ENCODE data around the gene SAMD4A.

Gene SAMD4A

GRCh38 chr14:54719406-54719805, 152.5 kb downstream of the SAMD4A start:
- 93 to 95% methylated on average over 4 of the region's 4 CpGs for WGBS, 2 experiments
- Histone ChIP-seq H3K36me3 (ENCODE audit: control insufficient read depth, insufficient read depth, low read length) (no peaks in the 10 kb centered on the region), H3K9me3 (ENCODE audit: control insufficient read depth, low read length) (no peaks in the 10 kb centered on the region), H3K27me3 (ENCODE audit: control insufficient read depth, insufficient read depth, low read length, poor library complexity, severe bottlenecking) (no peaks in the 10 kb centered on the region), H3K4me1 (ENCODE audit: control insufficient read depth, insufficient read depth, low read length) (no peaks in the 10 kb centered on the region), H3K27ac (ENCODE audit: insufficient read depth, low read depth, low read length, poor library complexity, severe bottlenecking) (no peak overlapping the region), H3K4me3 (ENCODE audit: insufficient read depth, low read depth, low read length) (no peak overlapping the region)

DNA sequence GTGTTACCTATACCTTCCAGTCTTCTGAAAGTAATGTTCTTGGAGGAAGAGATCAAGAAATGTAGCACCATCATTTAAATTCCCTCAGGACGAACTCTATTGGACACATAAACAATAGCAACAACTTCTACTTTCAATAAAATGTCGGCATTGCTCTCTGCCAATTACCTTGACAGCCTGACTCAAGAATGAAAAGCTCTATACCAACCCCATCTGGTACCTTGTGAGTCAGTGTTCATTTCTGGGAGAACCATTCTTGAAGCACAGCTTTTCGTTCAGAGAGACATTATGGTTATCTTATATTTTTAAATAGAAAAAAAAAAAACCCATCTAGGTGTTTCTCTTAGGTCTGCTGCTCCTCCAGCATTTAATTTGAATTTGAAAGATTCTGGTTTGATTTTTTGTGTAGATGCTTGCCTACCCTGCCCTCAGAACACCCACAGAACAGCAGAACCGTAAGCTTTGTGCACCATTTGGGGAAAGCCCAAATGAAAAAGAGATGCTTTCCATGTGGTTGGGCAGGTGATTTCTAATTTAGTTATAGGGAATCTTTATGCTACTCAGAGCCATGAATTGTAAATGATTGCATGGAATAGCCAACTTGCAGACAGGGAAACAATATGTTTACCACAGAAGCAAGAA, 156.0 kb downstream of the SAMD4A start:
- Histone ChIP-seq H3K4me3 (ENCODE audit: insufficient read depth, low read depth, low read length) (no peak overlapping the region), H3K36me3 (ENCODE audit: control insufficient read depth, insufficient read depth, low read length) (no peaks in the 10 kb centered on the region), H3K4me1 (ENCODE audit: control insufficient read depth, insufficient read depth, low read length) (peaks cover 7% of the 10 kb centered on the region), H3K9me3 (ENCODE audit: control insufficient read depth, low read length) (no peaks in the 10 kb centered on the region), H3K27ac (ENCODE audit: insufficient read depth, low read depth, low read length, poor library complexity, severe bottlenecking) (no peak overlapping the region), H3K27me3 (ENCODE audit: control insufficient read depth, insufficient read depth, low read length, poor library complexity, severe bottlenecking) (no peaks in the 10 kb centered on the region)
- WGBS, 2 experiments = 75 to 79% methylated on average over 3 to 4 of the region's 4 CpGs

DNA sequence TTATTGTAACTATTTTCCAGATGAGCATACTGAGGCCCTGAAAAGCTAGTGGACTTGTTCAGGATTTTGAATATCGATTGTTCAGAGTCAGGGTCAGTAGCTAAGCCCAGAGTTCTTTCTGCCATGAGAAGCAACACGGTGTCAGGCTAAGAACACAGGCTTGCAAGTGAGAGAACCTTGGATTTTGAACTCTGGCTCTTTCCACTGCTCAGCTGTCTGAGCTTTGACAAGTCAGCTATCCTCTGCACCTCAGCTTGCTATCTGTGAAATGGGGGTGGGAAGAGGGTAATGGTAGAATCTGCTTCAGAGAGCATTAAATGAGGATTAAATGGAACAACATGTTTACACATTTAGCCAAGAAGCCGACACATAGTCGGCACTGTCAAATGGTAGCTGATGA, 157.2 kb downstream of the SAMD4A start:
- Histone ChIP-seq H3K27ac (ENCODE audit: insufficient read depth, low read depth, low read length, poor library complexity, severe bottlenecking) (no peak overlapping the region), H3K36me3 (ENCODE audit: control insufficient read depth, insufficient read depth, low read length) (no peaks in the 10 kb centered on the region), H3K27me3 (ENCODE audit: control insufficient read depth, insufficient read depth, low read length, poor library complexity, severe bottlenecking) (no peaks in the 10 kb centered on the region)

DNA sequence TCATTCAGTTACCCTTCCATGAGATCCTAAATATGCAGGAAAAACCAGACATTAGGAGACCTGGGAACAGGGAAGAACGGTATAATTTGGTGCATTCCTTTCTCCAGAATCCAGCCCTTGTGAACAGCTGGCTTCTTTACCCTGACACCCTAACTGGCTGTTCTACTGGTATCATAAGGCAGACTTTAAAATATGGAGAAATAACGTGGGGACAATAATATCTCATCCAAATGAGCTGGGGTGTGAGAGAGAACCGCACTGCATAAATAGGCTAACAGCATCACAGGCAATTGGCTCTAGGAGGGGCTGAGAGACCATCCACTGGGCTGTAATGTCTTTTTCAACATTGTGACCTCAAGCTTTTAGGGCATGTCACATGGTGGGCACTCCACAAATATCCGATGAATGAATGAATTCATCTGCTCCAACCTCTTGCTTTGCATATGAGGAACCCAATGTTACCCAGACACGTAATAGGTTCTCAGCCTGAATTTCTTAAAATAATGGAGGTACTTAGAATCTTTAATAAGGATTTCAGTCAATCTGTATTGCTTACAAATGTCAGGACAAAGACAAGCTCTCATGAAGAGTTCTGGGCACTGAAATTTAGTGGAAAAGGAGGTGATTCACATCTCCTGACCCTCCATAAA, 157.9 kb downstream of the SAMD4A start:
- Histone ChIP-seq H3K36me3 (ENCODE audit: control insufficient read depth, insufficient read depth, low read length) (no peaks in the 10 kb centered on the region), H3K27ac (ENCODE audit: insufficient read depth, low read depth, low read length, poor library complexity, severe bottlenecking) (no peak overlapping the region), H3K9me3 (ENCODE audit: control insufficient read depth, low read length) (no peaks in the 10 kb centered on the region), H3K4me1 (ENCODE audit: control insufficient read depth, insufficient read depth, low read length) (peaks cover 7% of the 10 kb centered on the region), H3K27me3 (ENCODE audit: control insufficient read depth, insufficient read depth, low read length, poor library complexity, severe bottlenecking) (no peaks in the 10 kb centered on the region), H3K4me3 (ENCODE audit: insufficient read depth, low read depth, low read length) (no peak overlapping the region)
- WGBS, 2 experiments = 91 to 96% methylated on average over 5 of the region's 5 CpGs

More for the DNA sequence above, 157.2 kb downstream of the SAMD4A start:
- Histone ChIP-seq H3K9me3 (ENCODE audit: control insufficient read depth, low read length) (no peaks in the 10 kb centered on the region), H3K4me1 (ENCODE audit: control insufficient read depth, insufficient read depth, low read length) (peaks cover 7% of the 10 kb centered on the region), H3K4me3 (ENCODE audit: insufficient read depth, low read depth, low read length) (no peak overlapping the region)
- WGBS, 2 experiments = 79% methylated on average over 4 of the region's 4 CpGs

- no peak overlapping the region for H3K27ac ChIP-seq (ENCODE audit: insufficient read depth, low read depth, low read length, poor library complexity, severe bottlenecking)
- no peaks in the 10 kb centered on the region for H3K9me3 ChIP-seq (ENCODE audit: control insufficient read depth, low read length)
- H3K36me3 ChIP-seq (ENCODE audit: control insufficient read depth, insufficient read depth, low read length) = no peaks in the 10 kb centered on the region
- H3K4me3 ChIP-seq (ENCODE audit: insufficient read depth, low read depth, low read length) = no peak overlapping the region
- peaks cover 7% of the 10 kb centered on the region for H3K4me1 ChIP-seq (ENCODE audit: control insufficient read depth, insufficient read depth, low read length)
- H3K27me3 ChIP-seq (ENCODE audit: control insufficient read depth, insufficient read depth, low read length, poor library complexity, severe bottlenecking) = no peaks in the 10 kb centered on the region
Observed at GRCh38 chr14:54725998-54726397, 159.1 kb downstream of the SAMD4A start.

GRCh38 chr14:54727929-54728328, 161.0 kb downstream of the SAMD4A start:
- H3K36me3 ChIP-seq (ENCODE audit: control insufficient read depth, insufficient read depth, low read length) = no peaks in the 10 kb centered on the region
- H3K9me3 ChIP-seq (ENCODE audit: control insufficient read depth, low read length) = no peaks in the 10 kb centered on the region
- 94 to 96% methylated on average over 7 of the region's 7 CpGs for WGBS, 2 experiments
- H3K4me1 ChIP-seq (ENCODE audit: control insufficient read depth, insufficient read depth, low read length) = peaks cover 7% of the 10 kb centered on the region
- no peaks in the 10 kb centered on the region for H3K27me3 ChIP-seq (ENCODE audit: control insufficient read depth, insufficient read depth, low read length, poor library complexity, severe bottlenecking)
- H3K27ac ChIP-seq (ENCODE audit: insufficient read depth, low read depth, low read length, poor library complexity, severe bottlenecking) = no peak overlapping the region
- H3K4me3 ChIP-seq (ENCODE audit: insufficient read depth, low read depth, low read length) = no peak overlapping the region

DNA sequence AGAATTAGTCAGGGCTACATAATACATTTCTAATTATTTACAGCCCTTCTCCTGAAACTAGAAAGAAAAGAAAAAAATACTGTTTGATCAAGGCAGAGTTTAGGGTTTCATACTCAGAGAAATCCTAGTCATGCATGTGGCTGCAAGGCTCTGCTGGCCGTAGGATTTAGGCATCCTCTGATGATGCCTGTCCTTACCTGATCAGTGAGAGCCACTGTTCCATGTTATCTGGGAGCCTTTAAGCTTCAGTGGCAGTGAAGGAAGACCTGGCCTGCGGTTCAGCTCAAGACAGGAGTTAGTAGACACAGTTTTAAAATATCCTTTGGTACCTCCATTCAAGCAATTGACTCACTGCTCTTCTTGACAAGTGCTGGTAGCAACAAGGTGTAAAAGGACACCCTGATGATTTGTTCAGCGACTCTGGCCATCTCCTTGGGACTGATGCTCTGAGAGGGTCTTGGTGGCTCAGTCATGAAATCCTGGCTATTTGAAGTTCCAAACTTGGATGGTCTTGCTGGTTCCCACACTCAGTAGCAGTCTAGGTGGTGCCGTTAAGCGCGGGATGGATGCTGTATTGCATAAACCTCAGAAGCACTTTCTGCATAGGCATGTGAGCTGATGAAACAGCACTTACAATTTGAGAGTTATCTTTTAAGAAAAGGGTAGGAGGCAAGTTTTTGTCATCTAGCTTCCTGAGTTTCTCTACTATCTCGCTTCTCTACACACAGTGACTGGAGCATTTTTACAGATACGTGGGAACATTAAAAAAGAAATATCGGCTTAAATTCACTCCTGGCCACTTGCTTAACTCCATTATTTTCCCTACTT, 162.0 kb downstream of the SAMD4A start:
- Histone ChIP-seq H3K4me3 (ENCODE audit: insufficient read depth, low read depth, low read length) (no peak overlapping the region), H3K27ac (ENCODE audit: insufficient read depth, low read depth, low read length, poor library complexity, severe bottlenecking) (no peak overlapping the region), H3K9me3 (ENCODE audit: control insufficient read depth, low read length) (no peaks in the 10 kb centered on the region), H3K4me1 (ENCODE audit: control insufficient read depth, insufficient read depth, low read length) (peaks cover 7% of the 10 kb centered on the region), H3K36me3 (ENCODE audit: control insufficient read depth, insufficient read depth, low read length) (no peaks in the 10 kb centered on the region), H3K27me3 (ENCODE audit: control insufficient read depth, insufficient read depth, low read length, poor library complexity, severe bottlenecking) (no peaks in the 10 kb centered on the region)
- 92 to 94% methylated on average over 9 of the region's 9 CpGs for WGBS, 2 experiments

- no peaks in the 10 kb centered on the region for H3K36me3 ChIP-seq (ENCODE audit: control insufficient read depth, insufficient read depth, low read length)
- H3K4me1 ChIP-seq (ENCODE audit: control insufficient read depth, insufficient read depth, low read length) = peaks cover 7% of the 10 kb centered on the region
- 74% methylated on average over 6 of the region's 6 CpGs for WGBS, 2 experiments
- no peak overlapping the region for H3K27ac ChIP-seq (ENCODE audit: insufficient read depth, low read depth, low read length, poor library complexity, severe bottlenecking)
- no peaks in the 10 kb centered on the region for H3K27me3 ChIP-seq (ENCODE audit: control insufficient read depth, insufficient read depth, low read length, poor library complexity, severe bottlenecking)
- no peaks in the 10 kb centered on the region for H3K9me3 ChIP-seq (ENCODE audit: control insufficient read depth, low read length)
- H3K4me3 ChIP-seq (ENCODE audit: insufficient read depth, low read depth, low read length) = no peak overlapping the region
Observed at GRCh38 chr14:54730156-54730961, 163.4 kb downstream of the SAMD4A start.

DNA sequence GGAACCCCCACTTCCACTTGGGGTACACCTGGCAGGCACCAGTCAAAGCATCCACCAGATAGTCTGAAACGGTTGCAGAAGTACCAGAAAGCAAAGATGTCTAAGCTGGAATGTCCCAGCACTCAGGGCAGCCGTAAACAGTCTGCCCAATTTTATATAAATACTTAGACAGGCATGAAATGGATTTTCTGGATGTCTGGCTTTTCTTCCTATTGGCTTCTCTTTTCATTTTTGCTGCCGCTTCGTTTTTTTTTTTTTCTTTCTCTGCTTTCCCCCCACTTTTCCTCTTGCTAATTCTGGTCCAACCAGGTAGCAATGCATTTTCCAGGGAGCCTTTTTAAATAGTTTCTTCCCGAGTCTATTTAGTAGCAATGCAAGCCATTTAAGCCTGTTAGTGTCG, 168.0 kb downstream of the SAMD4A start:
- H3K9me3 ChIP-seq (ENCODE audit: control insufficient read depth, low read length) = no peaks in the 10 kb centered on the region
- H3K4me3 ChIP-seq (ENCODE audit: insufficient read depth, low read depth, low read length) = no peak overlapping the region
- H3K27me3 ChIP-seq (ENCODE audit: control insufficient read depth, insufficient read depth, low read length, poor library complexity, severe bottlenecking) = no peaks in the 10 kb centered on the region
- H3K4me1 ChIP-seq (ENCODE audit: control insufficient read depth, insufficient read depth, low read length) = no peaks in the 10 kb centered on the region
- 92 to 94% methylated on average over 6 of the region's 6 CpGs for WGBS, 2 experiments
- H3K27ac ChIP-seq (ENCODE audit: insufficient read depth, low read depth, low read length, poor library complexity, severe bottlenecking) = no peak overlapping the region
- H3K36me3 ChIP-seq (ENCODE audit: control insufficient read depth, insufficient read depth, low read length) = no peaks in the 10 kb centered on the region

DNA sequence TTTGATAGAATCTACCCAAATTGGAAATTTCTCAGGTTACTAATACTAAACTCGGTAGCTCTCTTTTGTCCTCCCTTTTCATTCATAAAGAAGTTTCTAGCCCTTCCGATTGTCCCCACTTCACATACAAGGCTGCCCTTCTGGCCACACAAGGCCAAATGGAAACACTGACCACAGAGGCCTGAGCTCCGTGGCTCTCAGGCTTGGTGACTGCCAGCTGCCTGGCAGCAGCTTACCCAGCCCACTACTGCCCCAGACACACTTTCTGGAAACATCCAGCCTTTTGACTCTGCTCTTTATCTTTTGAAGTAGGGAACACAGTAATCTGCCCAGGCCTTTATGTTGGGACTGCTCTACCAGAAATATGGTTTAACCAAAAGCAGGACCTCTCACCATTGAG, 168.5 kb downstream of the SAMD4A start:
- Histone ChIP-seq H3K4me1 (ENCODE audit: control insufficient read depth, insufficient read depth, low read length) (no peaks in the 10 kb centered on the region), H3K27me3 (ENCODE audit: control insufficient read depth, insufficient read depth, low read length, poor library complexity, severe bottlenecking) (no peaks in the 10 kb centered on the region), H3K4me3 (ENCODE audit: insufficient read depth, low read depth, low read length) (no peak overlapping the region), H3K27ac (ENCODE audit: insufficient read depth, low read depth, low read length, poor library complexity, severe bottlenecking) (no peak overlapping the region), H3K9me3 (ENCODE audit: control insufficient read depth, low read length) (no peaks in the 10 kb centered on the region), H3K36me3 (ENCODE audit: control insufficient read depth, insufficient read depth, low read length) (no peaks in the 10 kb centered on the region)
- 91 to 95% methylated on average over 3 of the region's 3 CpGs for WGBS, 2 experiments
